HEK293 (cell line): ENCODE results near the gene HSD17B14.

Experiments
- ATF2 ChIP-seq: fragments of 450-650 bp; formaldehyde crosslinking; IDR thresholded peaks from 2 replicates; pipeline ENCODE4 v1.5.1; 2016; ENCODE audit warnings: missing biosample characterization, missing genetic modification characterization, low read depth
- FEZF1 ChIP-seq: fragments of 450-650 bp; formaldehyde crosslinking; IDR thresholded peaks from 2 replicates; pipeline ENCODE4 v1.5.1; 2016; ENCODE audit warnings: missing biosample characterization, missing genetic modification characterization
- INSM2 ChIP-seq: fragments of 450-650 bp; formaldehyde crosslinking; IDR thresholded peaks from 2 replicates; pipeline ENCODE4 v1.5.1; 2016; ENCODE audit warnings: missing biosample characterization, missing genetic modification characterization
- KLF10 ChIP-seq: fragments of 450-650 bp; IDR thresholded peaks from 2 replicates; pipeline ENCODE4 v1.5.1; 2018; ENCODE audit warnings: missing biosample characterization, mild to moderate bottlenecking, missing genetic modification characterization
- MZF1 ChIP-seq: fragments of 450-650 bp; formaldehyde crosslinking; IDR thresholded peaks from 2 replicates; pipeline ENCODE4 v1.5.1; 2017; ENCODE audit warnings: missing biosample characterization, missing genetic modification characterization, borderline replicate concordance
- PRDM1 ChIP-seq: fragments of 450-650 bp; formaldehyde crosslinking; IDR thresholded peaks from 2 replicates; pipeline ENCODE4; 2016; ENCODE audit warnings: missing biosample characterization, missing genetic modification characterization
- PRDM10 ChIP-seq: fragments of 450-650 bp; formaldehyde crosslinking; IDR thresholded peaks from 2 replicates; pipeline ENCODE4 v1.5.1; 2016; ENCODE audit warnings: missing biosample characterization, missing genetic modification characterization
- PRDM6 ChIP-seq: fragments of 450-650 bp; formaldehyde crosslinking; IDR thresholded peaks from 2 replicates; pipeline ENCODE4 v1.5.1; 2017; ENCODE audit warnings: missing biosample characterization, missing genetic modification characterization
- REPIN1 ChIP-seq: fragments of 450-650 bp; formaldehyde crosslinking; IDR thresholded peaks from 2 replicates; pipeline ENCODE4 v1.5.1; 2017; ENCODE audit warnings: missing biosample characterization, missing genetic modification characterization, low read depth
- TSHZ1 ChIP-seq: fragments of 450-650 bp; formaldehyde crosslinking; IDR thresholded peaks from 2 replicates; pipeline ENCODE4 v1.5.1; 2016; ENCODE audit warnings: missing biosample characterization, missing genetic modification characterization, borderline replicate concordance
- ZBTB20 ChIP-seq: fragments of 450-650 bp; formaldehyde crosslinking; IDR thresholded peaks from 2 replicates; pipeline ENCODE4 v1.5.1; 2016; ENCODE audit warnings: missing biosample characterization, missing genetic modification characterization
- ZBTB48 ChIP-seq: fragments of 450-650 bp; formaldehyde crosslinking; IDR thresholded peaks from 2 replicates; pipeline ENCODE4 v1.5.1; 2016; ENCODE audit warnings: missing biosample characterization, missing genetic modification characterization
- ZBTB6 ChIP-seq: fragments of 450-650 bp; formaldehyde crosslinking; IDR thresholded peaks from 2 replicates; pipeline ENCODE4 v1.5.1; 2017; ENCODE audit warnings: missing biosample characterization, missing genetic modification characterization
- ZEB2 ChIP-seq: fragments of 450-650 bp; formaldehyde crosslinking; IDR thresholded peaks from 2 replicates; pipeline ENCODE4 v1.5.1; 2016; ENCODE audit warnings: missing biosample characterization, missing genetic modification characterization
- ZNF146 ChIP-seq: fragments of 450-650 bp; formaldehyde crosslinking; IDR thresholded peaks from 2 replicates; pipeline ENCODE4 v1.5.1; 2016; ENCODE audit warnings: missing biosample characterization, missing genetic modification characterization
- ZNF16 ChIP-seq: fragments of 450-650 bp; formaldehyde crosslinking; IDR thresholded peaks from 2 replicates; pipeline ENCODE4 v1.5.1; 2016; ENCODE audit warnings: low read depth, missing biosample characterization, missing genetic modification characterization
- ZNF169 ChIP-seq: fragments of 450-650 bp; formaldehyde crosslinking; IDR thresholded peaks from 2 replicates; pipeline ENCODE4 v1.5.1; 2016; ENCODE audit warnings: missing biosample characterization, missing genetic modification characterization
- ZNF175 ChIP-seq: fragments of 450-650 bp; formaldehyde crosslinking; IDR thresholded peaks from 2 replicates; pipeline ENCODE4 v1.5.1; 2016; ENCODE audit warnings: missing biosample characterization, missing genetic modification characterization
- ZNF18 ChIP-seq: fragments of 450-650 bp; formaldehyde crosslinking; IDR thresholded peaks from 2 replicates; pipeline ENCODE4 v1.5.1; 2016; ENCODE audit warnings: missing biosample characterization, missing genetic modification characterization
- ZNF24 ChIP-seq: fragments of 450-650 bp; formaldehyde crosslinking; IDR thresholded peaks from 2 replicates; pipeline ENCODE4 v1.5.1; 2016; ENCODE audit warnings: missing biosample characterization, missing genetic modification characterization
- ZNF248 ChIP-seq: fragments of 450-650 bp; formaldehyde crosslinking; IDR thresholded peaks from 2 replicates; pipeline ENCODE4 v1.5.1; 2017; ENCODE audit warnings: missing biosample characterization, missing genetic modification characterization
- ZNF37A ChIP-seq: fragments of 450-650 bp; IDR thresholded peaks from 2 replicates; pipeline ENCODE4 v1.5.1; 2018; ENCODE audit warnings: missing biosample characterization, missing genetic modification characterization
- ZNF521 ChIP-seq: fragments of 450-650 bp; formaldehyde crosslinking; IDR thresholded peaks from 2 replicates; pipeline ENCODE4 v1.5.1; 2017; ENCODE audit warnings: missing biosample characterization, mild to moderate bottlenecking, missing genetic modification characterization
- ZNF600 ChIP-seq: fragments of 450-650 bp; formaldehyde crosslinking; IDR thresholded peaks from 2 replicates; pipeline ENCODE4 v1.5.1; 2016; ENCODE audit warnings: missing biosample characterization, missing genetic modification characterization
- ZNF843 ChIP-seq: fragments of 450-650 bp; formaldehyde crosslinking; IDR thresholded peaks from 2 replicates; pipeline ENCODE4 v1.5.1; 2016; ENCODE audit warnings: missing biosample characterization, missing genetic modification characterization

Gene HSD17B14

GRCh38 chr19:48872182-48872883 lies 36.0 kb upstream of the HSD17B14 start, which contains the start of gene PPP1R15A (continued):
- TF ChIP-seq ZNF18 (tag by site-specific recombination) (no peak), PRDM1 (tag by site-specific recombination) (no peak), ZNF175 (tag by site-specific recombination) (no peak), PRDM10 (no peak), ZBTB48 (tag by site-specific recombination) (peak; percentile 89), ZNF843 (tag by site-specific recombination) (no peak; the same call in 1 of the 2 replicates), KLF10 (tag by site-specific recombination) (no peak), INSM2 (tag by site-specific recombination) (peak; percentile 36; the same call in 1 of the 2 replicates), TSHZ1 (tag by site-specific recombination) (no peak), ZNF16 (tag by site-specific recombination) (no peak), MZF1 (no peak), ZBTB6 (tag by site-specific recombination) (peak; percentile 47; the same call in 1 of the 2 replicates), REPIN1 (tag by site-specific recombination) (peak; percentile 74; the same call in 1 of the 2 replicates), ZNF24 (tag by site-specific recombination) (peak; percentile 68; the same call in 1 of the 2 replicates), ATF2 (tag by site-specific recombination) (peak; percentile 96), ZEB2 (tag by site-specific recombination) (peak; percentile 61), ZNF37A (tag by site-specific recombination) (no peak), FEZF1 (peak; percentile 87), ZNF248 (tag by site-specific recombination) (no peak), ZNF600 (tag by site-specific recombination) (peak; percentile 58), ZNF169 (tag by site-specific recombination) (peak; percentile 56; the same call in 1 of the 2 replicates), ZNF146 (tag by site-specific recombination) (no peak), ZBTB20 (tag by site-specific recombination) (peak; percentile 58; the same call in 1 of the 2 replicates), PRDM6 (tag by site-specific recombination) (no peak), ZNF521 (no peak)
